NCI-H2171 (cell line): Measurements from ENCODE around the gene GALR1.
"Not testable (repeated sequence)": the region's sequence is repeated elsewhere in the genome, so short reads cannot be mapped to it uniquely, and the experiment has no call there.

Experiments used
- DNase-seq: peaks from one replicate; lab custom pipeline; 2025; lab: John Stamatoyannopoulos, UW

Gene GALR1, protein sequence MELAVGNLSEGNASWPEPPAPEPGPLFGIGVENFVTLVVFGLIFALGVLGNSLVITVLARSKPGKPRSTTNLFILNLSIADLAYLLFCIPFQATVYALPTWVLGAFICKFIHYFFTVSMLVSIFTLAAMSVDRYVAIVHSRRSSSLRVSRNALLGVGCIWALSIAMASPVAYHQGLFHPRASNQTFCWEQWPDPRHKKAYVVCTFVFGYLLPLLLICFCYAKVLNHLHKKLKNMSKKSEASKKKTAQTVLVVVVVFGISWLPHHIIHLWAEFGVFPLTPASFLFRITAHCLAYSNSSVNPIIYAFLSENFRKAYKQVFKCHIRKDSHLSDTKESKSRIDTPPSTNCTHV

DNA sequence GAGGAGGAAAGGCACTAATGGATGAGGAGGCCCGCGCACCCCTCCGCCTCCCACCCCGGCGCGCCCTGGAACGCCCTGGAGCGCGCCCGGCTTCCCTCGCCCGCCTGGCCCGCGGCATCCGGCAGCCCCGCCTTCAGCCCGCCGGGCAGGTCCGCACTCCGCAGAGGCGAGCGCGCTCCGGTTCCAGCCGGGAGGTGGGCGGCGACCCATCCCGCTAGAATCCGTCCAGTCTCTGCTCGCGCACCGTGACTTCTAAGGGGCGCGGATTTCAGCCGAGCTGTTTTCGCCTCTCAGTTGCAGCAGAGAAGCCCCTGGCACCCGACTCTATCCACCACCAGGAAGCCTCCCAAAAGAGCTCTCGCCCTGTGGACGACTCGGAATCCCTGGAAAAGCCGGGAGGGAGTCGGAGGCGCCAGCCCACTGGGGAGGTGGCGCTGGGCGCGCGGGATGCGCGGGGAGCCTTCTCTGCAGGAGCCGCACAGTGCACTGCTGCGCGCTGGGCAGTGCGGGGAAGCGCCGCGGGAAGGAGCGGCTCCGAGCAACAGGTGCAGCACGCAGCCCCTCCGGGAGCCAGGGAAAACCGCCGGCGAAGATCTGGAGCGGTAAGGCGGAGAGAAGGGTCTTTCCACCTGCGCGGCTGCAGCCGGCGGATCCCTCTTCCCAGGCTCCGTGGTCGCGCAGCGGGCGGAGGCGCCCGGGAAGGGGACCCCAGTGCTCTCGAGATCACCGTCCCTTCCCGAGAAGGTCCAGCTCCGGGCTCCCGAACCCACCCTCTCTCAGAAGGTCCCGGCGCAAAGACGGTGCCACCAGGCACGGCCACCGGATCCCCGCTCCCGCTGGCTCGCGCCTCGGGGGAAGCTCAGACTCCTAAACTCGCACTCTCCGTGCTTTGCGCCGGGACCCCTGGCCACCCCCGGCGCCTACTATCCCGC, at the start of gene GALR1:
TSS of gene GALR1 (plus strand) at position 280 of the 932 bp plus-strand sequence. CDS start 701 bp downstream, outside the sequence.
- DNase-seq: no peak

DNA sequence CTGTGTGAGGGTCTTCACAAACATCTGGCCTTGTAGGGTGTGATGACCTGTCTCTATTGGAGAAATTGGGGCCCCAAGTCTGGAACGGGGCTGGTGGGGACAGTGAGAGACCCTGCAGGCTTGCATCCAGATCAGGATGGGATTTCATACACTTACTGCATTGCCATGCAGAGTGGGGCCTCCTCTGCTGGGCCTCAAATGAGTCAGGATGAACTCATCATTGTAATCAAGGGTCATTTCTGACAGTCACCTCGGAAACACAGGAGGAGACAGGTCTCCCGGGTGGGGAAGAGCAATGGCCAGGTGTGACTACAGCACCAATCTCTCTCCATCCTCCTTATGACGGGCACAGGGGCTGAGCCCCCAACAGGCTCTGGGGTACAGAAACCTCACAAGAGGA, 48.1 kb upstream of the GALR1 start:
- DNase-seq: no peak

DNA sequence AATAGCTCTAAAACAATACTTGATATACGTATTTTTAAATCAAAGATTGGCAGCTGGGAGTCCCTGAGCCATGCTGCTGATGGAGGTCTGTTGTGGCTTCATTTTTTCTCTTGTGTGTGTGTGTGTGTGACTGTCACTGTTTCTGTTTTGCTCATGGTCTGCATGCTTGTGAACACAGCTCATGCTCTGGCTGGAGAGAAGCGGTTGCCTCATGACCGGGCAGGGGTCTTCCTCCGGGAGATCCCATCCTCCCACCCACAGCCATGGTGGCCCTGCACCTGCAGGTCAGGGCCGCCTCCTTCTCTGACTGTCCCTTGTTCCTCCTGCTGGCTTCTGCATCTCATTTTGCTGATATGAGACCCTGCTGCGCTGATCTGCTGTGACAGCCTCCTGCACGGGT, 47.3 kb upstream of the GALR1 start:
- DNase-seq: no peak

DNA sequence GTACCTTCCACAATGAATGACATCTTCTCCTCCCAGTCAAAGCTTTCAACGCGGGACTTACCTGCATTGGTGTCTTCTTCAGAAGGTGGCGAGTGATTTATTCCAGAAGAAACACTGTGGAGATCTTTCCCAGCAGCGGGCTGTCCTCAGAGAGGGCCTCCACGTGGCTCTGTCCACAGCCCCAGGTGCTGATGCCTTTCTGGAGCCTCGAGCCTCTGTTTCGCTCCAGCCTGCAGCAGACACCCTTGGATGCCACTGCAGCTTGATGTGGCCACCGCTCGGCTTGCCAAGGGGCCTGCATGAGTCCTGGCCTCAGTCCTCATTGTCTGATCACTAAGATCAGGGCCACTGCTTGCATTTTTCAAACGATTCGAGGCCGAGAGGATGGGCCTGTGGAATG, 46.6 kb upstream of the GALR1 start:
- no peak for DNase-seq

DNA sequence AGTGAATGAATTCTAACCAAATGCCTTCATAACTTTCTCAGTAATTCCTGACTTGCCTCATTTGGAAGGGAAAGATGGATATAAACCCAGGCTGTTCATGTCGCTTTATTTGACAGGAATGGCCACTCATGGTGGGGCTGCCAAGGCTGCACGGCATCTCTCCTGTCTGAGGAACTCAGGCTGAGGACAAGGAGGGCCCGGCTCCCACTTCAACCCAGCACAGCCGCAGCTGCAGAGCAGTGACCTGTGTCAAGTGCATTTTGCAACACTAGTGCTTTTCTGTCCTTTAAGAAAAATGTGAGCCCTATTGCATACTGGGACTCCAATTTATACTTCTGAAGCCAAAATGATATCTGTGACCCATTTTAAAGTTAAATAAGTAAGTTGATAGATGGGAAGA, 45.8 kb upstream of the GALR1 start:
- no peak for DNase-seq

DNA sequence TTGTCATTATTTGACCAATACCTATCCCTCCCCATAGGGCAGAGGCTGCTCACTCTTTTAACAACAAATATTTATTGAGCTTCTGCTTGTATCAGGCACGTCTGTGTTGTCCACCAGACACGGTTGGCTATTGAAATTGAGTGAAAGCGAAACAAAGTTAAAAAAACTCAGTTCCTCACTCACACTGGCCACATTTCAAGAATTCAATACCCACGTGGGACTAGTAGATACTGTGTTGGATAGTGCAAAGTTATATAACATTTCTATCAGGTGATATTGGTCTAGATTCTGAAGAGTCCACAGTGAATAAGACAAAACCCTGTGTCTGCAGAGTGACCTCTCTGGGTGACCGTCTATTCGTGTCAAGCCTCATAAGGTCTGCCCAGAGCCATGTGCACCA, 43.9 kb upstream of the GALR1 start:
- DNase-seq: no peak

DNA sequence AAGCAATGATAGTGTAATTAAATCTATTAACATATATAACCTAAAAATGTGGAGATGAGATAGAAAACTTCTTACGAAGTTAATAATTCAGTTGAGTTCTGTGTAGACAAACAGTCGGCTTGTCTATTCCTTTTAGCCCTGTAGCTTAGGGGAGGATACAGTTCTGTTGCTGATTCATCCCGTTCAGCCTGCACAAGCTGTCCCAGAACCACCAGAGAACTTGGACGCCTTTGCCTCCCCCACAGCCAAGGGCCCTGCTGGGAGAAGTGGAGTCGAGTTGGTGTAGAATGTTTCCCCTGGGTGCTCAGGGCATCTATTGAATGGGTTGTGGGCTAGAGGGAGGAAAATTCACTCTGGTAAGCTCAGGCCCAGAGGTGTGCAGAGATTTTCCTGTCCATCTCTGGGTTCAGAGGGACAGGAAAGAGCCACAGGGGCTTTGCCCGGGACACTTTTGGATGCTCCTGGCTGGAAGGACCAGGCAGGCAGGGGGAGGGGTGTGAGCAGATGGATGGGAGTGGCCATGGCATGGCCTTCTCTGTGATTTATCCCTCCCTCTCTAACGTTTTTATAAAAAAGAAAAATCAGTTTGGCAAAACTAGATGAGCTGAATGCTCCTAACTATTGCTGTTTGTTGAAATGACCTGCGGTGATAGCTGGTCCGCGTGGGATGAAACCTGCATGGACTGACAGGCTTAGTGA, 42.8 kb upstream of the GALR1 start:
- DNase-seq: no peak

DNA sequence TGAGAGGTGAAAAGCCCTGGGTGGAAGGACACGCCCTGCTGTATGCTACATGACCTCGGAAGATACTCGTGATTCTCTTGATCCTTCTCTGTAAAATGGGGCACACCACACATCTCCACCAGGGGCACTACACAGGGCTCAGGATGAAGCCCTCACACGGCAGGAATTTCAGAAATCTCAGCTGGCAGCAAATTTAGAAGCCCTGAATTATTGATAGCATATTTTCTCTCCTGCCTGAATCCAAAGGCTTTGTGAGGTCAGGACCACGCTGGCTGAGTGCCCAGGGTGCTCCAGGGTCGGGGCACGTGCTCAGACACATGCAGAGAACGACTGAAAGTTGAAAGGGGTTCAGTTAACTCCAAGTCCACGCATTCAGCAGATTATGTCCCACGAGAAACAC, 42.1 kb upstream of the GALR1 start:
- no peak for DNase-seq

DNA sequence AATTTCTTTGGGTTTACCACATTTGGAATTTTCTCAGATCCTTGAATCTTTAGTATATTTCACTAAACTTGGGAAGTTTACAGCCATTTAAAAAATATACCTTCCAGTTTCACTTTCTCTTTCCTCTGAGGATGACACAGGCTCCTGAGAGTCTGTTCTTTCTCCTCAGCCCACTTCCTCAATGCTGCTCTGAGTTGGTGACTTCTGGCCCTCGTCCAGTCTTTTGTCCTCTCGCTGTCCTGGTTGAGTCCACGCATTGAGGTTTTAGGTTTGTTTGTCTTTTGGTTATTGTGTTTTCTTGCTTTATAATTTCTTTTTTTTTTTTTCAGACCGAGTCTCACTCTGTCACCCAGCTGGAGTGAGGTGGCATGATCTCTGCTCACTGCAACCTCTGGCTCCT, 40.7 kb upstream of the GALR1 start:
- DNase-seq: no peak

DNA sequence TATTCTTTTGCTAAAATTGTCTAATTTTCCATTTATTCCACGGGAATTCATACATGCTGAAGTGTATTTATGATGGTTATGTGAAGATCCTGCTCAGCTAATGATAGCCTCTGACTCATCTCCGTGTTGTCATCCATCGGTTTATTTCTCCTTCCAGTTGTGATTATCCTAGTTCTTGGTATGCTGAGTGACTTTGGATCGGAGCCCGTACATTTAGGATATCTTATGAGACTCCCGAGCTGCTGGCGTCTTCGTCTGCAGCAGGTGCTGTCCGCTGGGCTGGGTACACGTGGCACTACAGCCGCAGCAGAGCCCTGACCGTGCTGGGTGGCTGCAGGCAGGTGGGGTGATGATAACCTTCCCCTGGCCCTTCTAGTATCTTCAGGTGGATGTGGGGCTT, 40.1 kb upstream of the GALR1 start:
- no peak for DNase-seq

DNA sequence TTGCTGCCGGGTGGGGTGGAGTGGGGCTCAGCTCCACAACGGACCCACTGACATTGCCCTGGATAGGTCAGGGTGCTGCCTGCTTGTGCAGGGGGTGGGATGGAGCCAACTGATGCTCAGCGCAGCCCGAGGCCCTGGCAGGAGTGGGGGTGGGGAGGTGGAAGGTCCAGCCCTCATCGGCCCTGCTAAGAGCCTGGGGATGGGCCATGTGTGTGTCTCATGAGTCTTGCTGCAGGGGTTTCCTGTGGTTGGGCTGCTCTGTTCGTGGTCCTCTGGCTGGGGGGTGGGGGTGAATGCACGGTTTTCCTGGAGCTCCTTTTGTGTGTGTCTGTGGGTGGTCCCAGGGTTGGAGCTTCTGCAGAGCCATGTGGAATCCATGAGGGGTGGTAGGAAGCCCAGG, 39.4 kb upstream of the GALR1 start:
- no peak for DNase-seq

DNA sequence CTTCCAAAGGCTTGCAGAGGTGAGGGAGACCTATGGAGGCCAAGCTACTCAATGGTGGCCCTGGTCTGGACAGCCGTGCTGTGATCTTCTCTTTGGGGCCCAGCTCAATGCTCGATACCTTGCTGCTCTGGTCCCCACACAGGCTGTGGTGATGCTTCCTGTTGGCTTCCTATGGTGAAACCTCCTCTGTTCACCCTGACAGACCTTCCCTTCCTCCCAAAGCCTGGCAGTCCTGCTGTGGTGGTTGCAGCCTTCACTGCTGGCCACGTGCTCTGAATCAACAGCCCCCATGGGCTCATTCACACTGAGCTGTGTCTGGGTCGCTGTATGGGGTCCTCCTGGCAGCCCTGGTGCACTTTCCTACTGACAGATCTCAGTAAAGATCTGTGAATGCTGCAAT, 31.0 kb upstream of the GALR1 start:
- DNase-seq: no peak

DNA sequence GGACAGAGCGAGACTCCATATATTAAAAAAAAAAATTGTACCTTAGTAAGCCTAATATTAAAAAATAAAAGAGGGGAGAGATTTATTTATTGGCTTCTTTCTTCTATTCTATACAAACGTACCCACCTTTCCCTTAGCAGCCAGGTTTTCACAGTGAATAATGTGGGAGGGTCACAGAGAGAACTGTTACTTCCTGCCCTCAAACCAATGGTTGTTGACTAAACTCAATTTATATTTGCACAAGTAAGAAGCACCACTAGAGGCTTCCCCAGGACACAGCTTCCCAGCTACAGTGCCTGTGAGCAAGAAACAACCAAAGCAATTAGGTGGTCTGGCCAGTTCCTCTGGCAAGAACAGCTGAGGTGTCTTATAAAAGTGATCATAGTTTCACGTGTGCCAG, 28.9 kb upstream of the GALR1 start:
- no peak for DNase-seq

DNA sequence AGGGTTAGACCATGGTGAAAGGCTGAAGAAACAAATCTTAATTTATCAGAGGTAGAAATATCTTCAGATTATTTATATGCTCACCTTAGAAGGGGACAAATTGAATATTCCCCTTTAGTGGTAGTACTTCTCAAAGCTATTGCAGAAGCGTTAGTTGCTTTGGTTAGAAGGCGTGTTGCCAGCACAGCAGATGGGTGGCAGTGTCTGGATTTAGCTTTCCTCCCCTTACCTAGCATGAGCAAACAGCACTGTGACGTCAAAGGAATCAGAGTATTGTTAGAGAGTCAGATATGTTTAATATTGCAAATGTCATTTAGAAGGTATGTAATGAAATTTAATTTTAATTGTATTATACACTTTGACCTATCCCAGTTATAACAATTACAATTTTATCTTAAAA, 27.2 kb upstream of the GALR1 start:
- no peak for DNase-seq

DNA sequence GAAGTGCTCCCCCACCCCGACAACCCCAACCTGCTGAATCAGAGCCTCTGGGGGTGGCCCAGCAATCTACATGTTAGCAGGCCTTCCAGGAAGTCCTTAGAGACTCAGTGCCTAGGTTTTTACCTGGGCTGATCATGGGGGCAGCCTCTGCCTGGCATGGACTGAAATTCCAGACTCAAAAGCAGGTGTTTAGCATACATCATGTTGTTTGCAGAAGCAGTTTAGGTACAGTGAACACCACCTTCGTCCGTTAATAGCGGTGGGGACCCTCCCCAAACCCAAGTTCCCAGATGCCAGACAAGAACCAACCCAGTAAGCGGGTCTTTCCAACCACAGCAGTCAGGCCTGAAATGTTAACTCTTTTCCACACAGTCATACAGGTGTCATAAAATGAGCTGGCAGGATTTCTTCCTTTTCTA, 26.4 kb upstream of the GALR1 start:
- no peak for DNase-seq

DNA sequence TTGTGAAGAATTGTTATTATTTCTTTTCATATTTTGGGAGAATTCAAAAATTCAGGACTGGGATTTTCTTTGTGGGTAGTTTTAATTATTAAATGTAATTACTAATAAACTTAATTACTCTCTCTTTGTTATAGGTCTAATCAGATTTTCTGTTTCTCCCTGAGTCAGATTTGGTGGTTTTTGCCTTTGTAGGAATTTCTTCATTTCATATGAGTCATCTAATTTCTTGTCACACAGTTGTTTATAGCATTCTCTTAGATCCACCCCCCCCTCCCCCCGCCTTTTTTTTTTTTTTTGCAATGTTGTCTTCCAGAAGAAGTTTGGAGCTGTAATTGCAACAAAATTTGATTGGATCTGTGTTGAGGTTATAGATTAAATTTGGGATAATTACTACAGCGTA, 26.0 kb upstream of the GALR1 start:
- DNase-seq: no peak

DNA sequence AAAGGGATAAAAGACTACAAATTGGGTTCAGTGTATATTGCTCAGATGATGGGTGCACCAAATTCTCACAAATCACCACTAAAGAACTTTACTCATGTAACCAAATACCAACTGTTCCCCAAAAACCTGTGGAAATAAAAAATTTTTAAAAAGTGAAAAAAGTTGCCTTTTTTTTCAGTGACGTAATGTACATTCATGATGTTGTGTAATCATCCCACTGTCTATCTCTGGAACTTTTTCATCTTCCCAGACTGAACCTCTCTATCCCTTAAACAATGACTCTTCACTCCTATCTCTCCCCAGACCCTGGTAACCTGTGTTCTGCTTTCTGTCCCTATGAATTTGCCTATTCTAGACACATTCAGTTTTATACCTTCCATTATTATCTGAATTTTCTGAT, 19.0 kb upstream of the GALR1 start:
- no peak for DNase-seq

DNA sequence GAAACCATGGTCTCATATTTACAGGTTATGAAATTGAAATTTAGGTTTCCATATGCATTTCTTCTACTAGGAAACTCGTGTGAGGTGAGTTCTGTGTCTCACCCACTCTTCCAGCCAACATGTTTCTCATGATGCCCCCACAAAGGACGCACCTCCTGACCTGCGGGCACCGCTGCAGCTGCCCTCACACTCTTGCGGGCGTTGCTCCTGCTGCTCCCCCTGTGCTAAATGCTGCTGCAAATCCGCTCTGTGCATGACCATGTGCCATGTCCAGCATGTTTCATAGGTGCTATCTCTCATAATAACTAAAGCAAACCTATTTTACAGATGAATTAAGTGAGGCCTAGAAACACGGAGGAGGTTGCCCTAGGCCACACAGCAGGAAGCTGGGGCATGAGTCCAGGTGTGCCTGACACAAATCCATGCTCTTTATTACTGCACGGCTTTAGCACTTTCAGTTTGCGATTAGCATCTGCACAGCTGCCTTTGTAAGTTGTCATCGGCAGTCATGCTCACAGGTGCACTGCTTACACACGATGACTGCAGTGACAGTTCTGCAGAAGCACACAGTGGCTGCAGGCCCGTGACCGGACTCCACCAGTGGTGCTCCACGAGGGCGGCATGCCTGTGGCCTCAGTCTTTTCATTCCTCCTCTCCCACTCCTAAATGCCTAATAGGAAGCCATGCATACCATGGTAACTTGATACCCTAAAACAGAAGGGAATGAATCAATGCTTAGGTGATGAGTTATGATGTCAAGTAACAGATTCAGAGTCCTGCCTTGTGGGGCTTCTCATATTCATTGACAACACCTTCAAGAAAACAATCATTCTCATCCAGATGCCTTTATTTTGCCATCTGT, 14.9 kb upstream of the GALR1 start:
- peak; percentile 55 for DNase-seq

DNA sequence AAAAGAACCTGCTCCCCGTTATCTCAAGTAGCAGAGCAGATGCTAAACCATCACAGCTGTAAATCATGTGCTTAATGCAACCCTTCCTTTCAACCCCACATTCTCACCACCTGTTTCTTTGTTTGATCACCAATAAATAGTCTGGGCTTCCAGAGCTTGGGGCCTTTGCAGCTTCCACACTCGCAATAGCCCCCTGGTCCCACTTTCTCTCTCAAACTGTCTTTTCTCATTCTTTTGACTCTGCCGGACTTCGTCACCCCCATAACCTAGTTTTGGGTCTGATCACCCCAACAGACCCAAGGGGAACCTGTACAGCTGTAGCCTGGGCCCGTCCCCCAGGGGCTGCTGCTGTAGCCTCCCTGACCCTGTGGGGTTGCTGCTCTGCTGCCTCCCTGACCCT, 10.4 kb upstream of the GALR1 start:
- not testable (repeated sequence) for DNase-seq

DNA sequence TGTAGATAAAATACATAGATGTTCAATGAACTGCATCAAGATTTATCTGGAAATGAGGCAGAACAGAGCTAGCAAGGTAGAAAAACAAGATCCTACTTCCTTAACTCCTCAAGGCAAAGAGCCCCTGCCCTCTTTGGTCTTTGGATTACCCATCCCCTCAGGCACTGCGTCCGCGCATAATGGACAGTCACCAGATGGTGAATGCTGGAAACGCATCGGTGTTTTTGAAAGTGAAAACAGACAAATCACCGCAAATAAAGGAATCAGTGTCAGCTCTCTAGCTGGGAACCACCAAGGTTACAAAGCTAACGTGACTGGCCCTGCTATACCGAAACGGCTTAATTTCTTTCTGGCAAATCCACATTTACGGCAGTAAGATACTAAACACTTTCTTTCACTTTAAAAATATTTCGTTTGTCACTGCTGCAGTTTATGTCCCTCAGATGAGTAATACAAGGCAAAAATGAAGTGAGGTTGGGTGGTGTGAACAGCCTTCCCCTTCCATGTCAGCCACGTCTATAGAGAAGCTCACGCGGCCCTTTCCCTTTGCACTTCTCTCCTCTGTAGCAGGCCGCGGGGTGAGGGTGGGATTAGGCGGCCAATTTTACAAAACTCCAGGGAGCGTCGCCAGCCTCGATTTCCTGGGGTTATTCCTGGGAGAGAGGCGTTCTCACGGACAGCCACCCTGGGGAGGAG, 627 bp upstream of the GALR1 start:
- no peak for DNase-seq

DNA sequence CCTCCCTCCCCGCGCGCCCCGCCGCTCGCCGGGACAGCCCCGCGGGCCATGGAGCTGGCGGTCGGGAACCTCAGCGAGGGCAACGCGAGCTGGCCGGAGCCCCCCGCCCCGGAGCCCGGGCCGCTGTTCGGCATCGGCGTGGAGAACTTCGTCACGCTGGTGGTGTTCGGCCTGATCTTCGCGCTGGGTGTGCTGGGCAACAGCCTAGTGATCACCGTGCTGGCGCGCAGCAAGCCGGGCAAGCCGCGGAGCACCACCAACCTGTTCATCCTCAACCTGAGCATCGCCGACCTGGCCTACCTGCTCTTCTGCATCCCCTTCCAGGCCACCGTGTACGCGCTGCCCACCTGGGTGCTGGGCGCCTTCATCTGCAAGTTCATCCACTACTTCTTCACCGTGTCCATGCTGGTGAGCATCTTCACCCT, 865 bp downstream of the GALR1 start:
- no peak for DNase-seq
